A549 (cell line): ENCODE measurements around the gene ACR. TPM values are rescaled to one million over a fixed set of nuclear protein-coding genes. Genes with fewer than 3 reads are reported as not detected.

ENCODE experiments used
- ATAC-seq, 2 experiments: fragments of 200-7000 bp in 1 of 2; fragments of >200 bp in 1 of 2; cut with Nextera tagmentation in 1 of 2; cut with Tn5 transposase in 1 of 2; 3 replicates each; pipeline versions ENCODE4 v1.8.0 to v1.9.1; 2018 to 2020; ENCODE audit warnings: mild to moderate bottlenecking in 1 of 2, moderate library complexity in 1 of 2
- CTCF ChIA-PET: fragments of 300-600 bp; sonication (Branson Sonifier 250); formaldehyde crosslinking; extraction: SDS; loops from one replicate; lab custom pipeline; 2021; ENCODE audit warnings: antibody characterized with exemption, inconsistent platforms; lab: Yijun Ruan, JAX
- POLR2A ChIA-PET: fragments of 350-600 bp; formaldehyde crosslinking; extraction: SDS; loops from one replicate; lab custom pipeline; 2021; ENCODE audit warnings: antibody characterized with exemption, inconsistent platforms; lab: Yijun Ruan, JAX
- DNase-seq, 2 experiments: peaks; one replicate each; pipeline versions ENCODE4 v3.0.0 to v3.0.0-alpha.2; 2011 to 2016; ENCODE audit warnings: low read depth in 1 of 2, low spot score in 1 of 2
- FAIRE-seq: peaks from 2 replicates; lab custom pipeline; 2011; peaks lifted over from hg19 to GRCh38; lab: Jason Lieb, UNC
- H3K27ac ChIP-seq, 2 experiments: fragments of >200 bp; sonication (Bioruptor Twin); formaldehyde crosslinking; 3 replicates each; pipeline ENCODE4 v1.5.1; 2016 to 2017
- H3K4me1 ChIP-seq: fragments of >200 bp; sonication (Bioruptor Twin); formaldehyde crosslinking; 3 replicates; pipeline ENCODE4 v1.6.1; 2016
- H3K4me2 ChIP-seq: fragments of >200 bp; sonication (Bioruptor Twin); formaldehyde crosslinking; 3 replicates; pipeline ENCODE4 v1.6.1; 2016
- H3K4me3 ChIP-seq: fragments of >200 bp; sonication (Bioruptor Twin); formaldehyde crosslinking; 3 replicates; pipeline ENCODE4 v1.5.1; 2016
- H3K9me3 ChIP-seq: fragments of >200 bp; sonication (Bioruptor Twin); formaldehyde crosslinking; 3 replicates; pipeline ENCODE4 v1.6.1; 2016
- ATOH8 ChIP-seq: fragments of 250-450 bp; sonication (Bioruptor Pico); IDR thresholded peaks from 2 replicates; pipeline ENCODE4 v1.5.0; 2020; ENCODE audit warnings: low read depth, mild to moderate bottlenecking, moderate library complexity
- BCL3 ChIP-seq: fragments of >200 bp; sonication (Bioruptor Twin); formaldehyde crosslinking; IDR thresholded peaks from 3 replicates; pipeline ENCODE4 v1.6.1; 2016
- CBX8 ChIP-seq: fragments of 200-600 bp; sonication (generic); IDR thresholded peaks from 2 replicates; pipeline ENCODE4 v1.6.1; 2016
- CTCF ChIP-seq: fragments of >200 bp; sonication (Bioruptor Twin); formaldehyde crosslinking; IDR thresholded peaks from 3 replicates; pipeline ENCODE4 v1.5.1; 2016
- E2F6 ChIP-seq: IDR thresholded peaks from 2 replicates; pipeline ENCODE4 v1.6.1; 2012; ENCODE audit warnings: low read depth, borderline replicate concordance
- EHF ChIP-seq: fragments of 250-450 bp; sonication (Bioruptor Pico); IDR thresholded peaks from 2 replicates; pipeline ENCODE4 v1.5.0; 2020; ENCODE audit warnings: mild to moderate bottlenecking
- EHMT2 ChIP-seq: fragments of 200-600 bp; sonication (generic); IDR thresholded peaks from 2 replicates; pipeline ENCODE4 v1.6.1; 2016; ENCODE audit warnings: antibody characterized with exemption, low read depth, mild to moderate bottlenecking, moderate library complexity
- ELK1 ChIP-seq: fragments of 150-350 bp; IDR thresholded peaks from 2 replicates; pipeline ENCODE4 v1.6.1; 2014; ENCODE audit warnings: low read depth, mild to moderate bottlenecking, low read length
- FOSB ChIP-seq: fragments of 250-450 bp; sonication (Bioruptor Pico); IDR thresholded peaks from 2 replicates; pipeline ENCODE4 v1.5.0; 2020; ENCODE audit warnings: mild to moderate bottlenecking, moderate library complexity
- FOXS1 ChIP-seq: fragments of 250-450 bp; sonication (Bioruptor Pico); IDR thresholded peaks from 2 replicates; pipeline ENCODE4 v1.5.0; 2020; ENCODE audit warnings: mild to moderate bottlenecking, moderate library complexity
- HEYL ChIP-seq: fragments of 250-450 bp; sonication (Bioruptor Pico); IDR thresholded peaks from 2 replicates; pipeline ENCODE4 v1.8.0; 2021; ENCODE audit warnings: mild to moderate bottlenecking, moderate library complexity
- HOXA7 ChIP-seq: fragments of 250-450 bp; sonication (Bioruptor Pico); IDR thresholded peaks from 2 replicates; pipeline ENCODE4 v1.5.0; 2020; ENCODE audit warnings: mild to moderate bottlenecking, moderate library complexity
- HOXB13 ChIP-seq: fragments of 250-450 bp; sonication (Bioruptor Pico); IDR thresholded peaks from 2 replicates; pipeline ENCODE4 v1.5.0; 2020; ENCODE audit warnings: low read depth, mild to moderate bottlenecking, moderate library complexity
- MAX ChIP-seq: IDR thresholded peaks from 2 replicates; pipeline ENCODE4 v1.6.1; 2012
- NFE2L2 ChIP-seq: fragments of 150-350 bp; conservative IDR thresholded peaks from 2 replicates; pipeline ENCODE4 v1.6.1; 2014; ENCODE audit warnings: low read length
- RAD21 ChIP-seq, 2 experiments: fragments of >200 bp in 1 of 2; sonication (Bioruptor Twin) in 1 of 2; formaldehyde crosslinking in 1 of 2; IDR thresholded peaks in 1 of 2; conservative IDR thresholded peaks in 1 of 2; 2 replicates in 1 of 2; 3 replicates in 1 of 2; pipeline ENCODE4 v1.6.1; 2012 to 2018; ENCODE audit warnings: inconsistent platforms in 1 of 2
- RARB ChIP-seq: fragments of 250-450 bp; sonication (Bioruptor Pico); IDR thresholded peaks from 2 replicates; pipeline ENCODE4 v1.8.0; 2021; ENCODE audit warnings: mild to moderate bottlenecking, moderate library complexity
- RCOR1 ChIP-seq: fragments of 150-350 bp; IDR thresholded peaks from 2 replicates; pipeline ENCODE4 v1.6.1; 2014; ENCODE audit warnings: antibody characterized with exemption, low read length, low read depth
- SREBF2 ChIP-seq: fragments of 450-650 bp; IDR thresholded peaks from 2 replicates; pipeline ENCODE4 v1.6.1; 2014; ENCODE audit warnings: mild to moderate bottlenecking, moderate library complexity
- TP53 ChIP-seq: fragments of 250-450 bp; sonication (Bioruptor Pico); IDR thresholded peaks from 2 replicates; pipeline ENCODE4 v1.5.0; 2021; ENCODE audit warnings: mild to moderate bottlenecking, moderate library complexity
- ZSCAN20 ChIP-seq: fragments of 250-450 bp; sonication (Bioruptor Pico); IDR thresholded peaks from 2 replicates; pipeline ENCODE4 v1.8.0; 2022; ENCODE audit warnings: mild to moderate bottlenecking, moderate library complexity
- WGBS: methylation state at CpG from one replicate; pipeline ENCODE4 v1.1.6; 2017; ENCODE audit errors: missing lambda C conversion rate; 5-methylcytosine and 5-hydroxymethylcytosine counted together
- polyA plus RNA-seq, 4 experiments: library from polyadenylated mRNA; depleted of rRNA in 3 of 4; stranded (reverse); fragments of >200 nt; fragmentation: RNase III in 1 of 4; extraction: RNeasy Plus Mini Kit Qiagen cat#74134 plus additional on column Dnase treatment in 1 of 4; gene quantifications; 2 replicates in 3 of 4; 3 replicates in 1 of 4; pipeline ENCODE4 v1.2.3, GENCODE V29; 2011 to 2017

Gene ACR
- polyA plus RNA-seq, 2 of the 4 experiments (the other 2 are of a cell fraction): not detected

- ATAC-seq (no peak), FAIRE-seq (no peak), DNase-seq (no peak)
- no peak for TF ChIP-seq HOXB13 (CRISPR knock-in tag)
- TF ChIP-seq ZSCAN20 (CRISPR knock-in tag): no peak
- no peak for TF ChIP-seq ELK1
- no peak for TF ChIP-seq E2F6
- TF ChIP-seq HEYL (CRISPR knock-in tag): no peak
- 67% methylated on average over 6 of the region's 6 CpGs for WGBS
- Histone ChIP-seq H3K4me2 (no peak overlapping the region), H3K4me1 (no peaks in the 10 kb centered on the region), H3K9me3 (no peaks in the 10 kb centered on the region), H3K4me3 (no peak overlapping the region), H3K27ac (no peak overlapping the region)
- ChIA-PET POLR2A (no interaction called here), CTCF (no interaction called here)
These were observed 2.3 kb upstream of the ACR start for GRCh38 chr22:50735739-50736030.

GRCh38 chr22:50738649-50739227, 734 bp downstream of the ACR start:
- H3K4me3 ChIP-seq: no peak overlapping the region
- no peak overlapping the region for H3K4me2 ChIP-seq
- H3K27ac ChIP-seq: no peak overlapping the region
- WGBS: 50% methylated on average over 8 of the region's 10 CpGs
- TF ChIP-seq SREBF2 (no peak), TP53 (CRISPR knock-in tag) (no peak), E2F6 (no peak), CBX8 (no peak), RCOR1 (no peak), EHMT2 (no peak), RAD21 (conservative IDR thresholded peaks at IDR 0.05 in 1 of 2, IDR thresholded peaks at IDR 0.05 in 1 of 2) (no peak), FOSB (CRISPR knock-in tag) (no peak), CTCF (no peak), HOXA7 (no peak), BCL3 (no peak), EHF (CRISPR knock-in tag) (no peak), HOXB13 (CRISPR knock-in tag) (no peak), MAX (no peak), NFE2L2 (no peak), ELK1 (no peak), RARB (CRISPR knock-in tag) (no peak), FOXS1 (no peak), HEYL (CRISPR knock-in tag) (no peak), ATOH8 (CRISPR knock-in tag) (no peak)
- H3K4me1 ChIP-seq: no peaks in the 10 kb centered on the region
- POLR2A ChIA-PET: no interaction called here
- FAIRE-seq: no peak
- CTCF ChIA-PET: no interaction called here
- no peak for ATAC-seq
- no peak for DNase-seq
- no peaks in the 10 kb centered on the region for H3K9me3 ChIP-seq
